ENCODE results near the gene ARHGAP6. TPM values are rescaled to one million over a fixed set of nuclear protein-coding genes. Genes with fewer than 3 reads are reported as not detected.

Gene ARHGAP6
- total and polyA plus RNA-seq, 2 of the 13 experiments (the other 11 are each of a cell fraction or from before 2014, with no cell fraction given), result 0.11 TPM; not detected in 1

GRCh38 chrX:11423362-11423818 is 242.3 kb downstream of the ARHGAP6 start:
- no peaks in the 10 kb centered on the region for H3K36me3 ChIP-seq (replicated peaks in 1 of 2; ENCODE audit: control insufficient read depth in 1 of 2, insufficient read depth in 2 of 2, low read length in 2 of 2)
- intact Hi-C loops (cut with micrococcal nuclease; ENCODE audit: unreplicated experiment) (no loop called here), in situ Hi-C loops (cut with HindIII; ENCODE audit: extremely low pct_ligation_motif_present, low pct_unique_long_range_greater_than_20kb) (no loop called here)
- no peaks in the 10 kb centered on the region for H3K79me2 ChIP-seq (ENCODE audit: insufficient read depth, low read length)
- no peak for ATAC-seq
- POLR2A ChIA-PET, result no interaction called here
- TF ChIP-seq PCBP1 (IDR thresholded peaks at IDR 0.05; ENCODE audit: borderline replicate concordance, low read depth, low read length) (no peak), AHDC1 (CRISPR knock-in tag; IDR thresholded peaks at IDR 0.05; ENCODE audit: borderline replicate concordance) (no peak), FLYWCH1 (CRISPR knock-in tag; IDR thresholded peaks at IDR 0.05) (no peak), TEF (CRISPR knock-in tag; IDR thresholded peaks at IDR 0.05) (no peak), ZNF687 (CRISPR knock-in tag; IDR thresholded peaks at IDR 0.05) (no peak), ZBTB7B (CRISPR knock-in tag; IDR thresholded peaks at IDR 0.05) (no peak), ZNF362 (CRISPR knock-in tag; IDR thresholded peaks at IDR 0.05; ENCODE audit: borderline replicate concordance) (no peak)
- no peak overlapping the region for H3K27ac ChIP-seq (ENCODE audit: extremely low read length, insufficient read depth, low read length)
- H3K9me3 ChIP-seq (ENCODE audit: low read length), result no peaks in the 10 kb centered on the region
- H3K4me2 ChIP-seq (ENCODE audit: low read depth, low read length), result no peak overlapping the region
- no peak for DNase-seq (ENCODE audit: low spot score)
- WGBS (ENCODE audit: low lambda C conversion rate), result no CpG with 5 or more reads among the region's 1 CpG
- H2AFZ ChIP-seq (ENCODE audit: low read length), result no peak overlapping the region
- FAIRE-seq, result no peak
- H3K4me3 ChIP-seq (replicated peaks in 1 of 3; ENCODE audit: insufficient read depth in 1 of 3, low read depth in 2 of 3, low read length in 3 of 3), result no peak overlapping the region
- no TSS peak for BruUV-seq (replicated peaks)
- H3K4me1 ChIP-seq (ENCODE audit: insufficient read depth, low read length), result no peaks in the 10 kb centered on the region
- H3K9ac ChIP-seq (ENCODE audit: insufficient read depth, low read depth, low read length), result no peak overlapping the region
- CTCF ChIA-PET (ENCODE audit: low intra/inter-chr PET ratio, low total read pairs), result no interaction called here
- no peaks in the 10 kb centered on the region for H4K20me1 ChIP-seq (ENCODE audit: insufficient read depth, low read length)
- H3K27me3 ChIP-seq (ENCODE audit: control insufficient read depth in 1 of 2, insufficient read depth in 2 of 2, low read length in 2 of 2), result no peaks in the 10 kb centered on the region

All from HepG2 (cell line).